HUDEP-2 (cell line): ENCODE data around the gene SUPT3H.
"Not testable (repeated sequence)": the region's sequence is repeated elsewhere in the genome, so short reads cannot be mapped to it uniquely, and the experiment has no call there.

ENCODE experiments used
- DNase-seq, 76 experiments: peaks; one replicate each; lab custom pipeline; 2025; ENCODE audit not compliant: unreplicated experiment in 76 of 76; lab: John Stamatoyannopoulos, UW

The SUPT3H gene

DNA sequence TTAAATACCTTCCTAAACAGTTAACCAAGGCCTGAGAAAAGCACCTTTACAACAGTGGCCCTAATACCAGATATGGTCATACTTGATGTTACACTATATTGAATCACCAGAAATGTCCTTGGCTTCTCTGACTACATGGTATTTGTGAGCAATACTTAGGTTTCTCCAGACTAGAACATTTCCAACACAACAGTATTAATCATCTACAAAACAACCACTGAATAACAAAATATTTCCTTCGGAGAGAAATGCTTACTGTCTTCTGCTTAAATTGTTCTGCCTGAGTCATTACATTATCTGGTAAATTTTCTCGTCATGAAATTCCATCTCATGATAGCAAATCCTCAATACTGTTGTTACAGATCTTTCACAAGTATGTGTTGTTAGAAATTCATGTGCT, 302.5 kb downstream of the SUPT3H start:
- no peak for DNase-seq

- DNase-seq, result no peak
These were observed 303.3 kb downstream of the SUPT3H start for GRCh38 chr6:45074439-45074838.

- DNase-seq, result no peak
These were observed 304.0 kb downstream of the SUPT3H start for GRCh38 chr6:45073771-45074170.

GRCh38 chr6:45072673-45073072, 305.1 kb downstream of the SUPT3H start:
- no peak for DNase-seq

- no peak for DNase-seq
These were observed 305.7 kb downstream of the SUPT3H start for GRCh38 chr6:45072016-45072415.

GRCh38 chr6:45069091-45069490, 308.6 kb downstream of the SUPT3H start:
- DNase-seq, result no peak

- not testable (repeated sequence) for DNase-seq
These were observed 310.3 kb downstream of the SUPT3H start for GRCh38 chr6:45067446-45067845.

- DNase-seq, result not testable (repeated sequence)
These were observed 315.1 kb downstream of the SUPT3H start for GRCh38 chr6:45062659-45063058.

DNA sequence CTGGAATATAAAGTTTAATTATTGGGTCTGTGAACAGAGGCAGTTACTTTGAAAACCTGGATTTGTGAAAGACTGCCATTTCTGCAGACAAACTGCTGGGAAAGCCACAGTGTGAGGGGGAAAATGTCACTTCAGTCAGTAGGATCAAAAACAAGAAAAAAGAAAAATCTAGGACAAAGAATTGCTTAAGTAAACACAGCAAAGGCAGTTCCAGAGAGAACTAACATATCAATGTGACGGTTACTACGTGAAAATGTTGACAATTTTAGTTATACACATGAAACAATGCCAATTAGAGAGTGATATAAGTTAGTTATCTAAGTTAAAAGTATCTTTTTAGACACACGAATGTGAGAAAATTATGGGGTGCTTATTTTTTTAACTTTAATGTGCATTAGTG, 320.0 kb downstream of the SUPT3H start:
- no peak for DNase-seq

DNA sequence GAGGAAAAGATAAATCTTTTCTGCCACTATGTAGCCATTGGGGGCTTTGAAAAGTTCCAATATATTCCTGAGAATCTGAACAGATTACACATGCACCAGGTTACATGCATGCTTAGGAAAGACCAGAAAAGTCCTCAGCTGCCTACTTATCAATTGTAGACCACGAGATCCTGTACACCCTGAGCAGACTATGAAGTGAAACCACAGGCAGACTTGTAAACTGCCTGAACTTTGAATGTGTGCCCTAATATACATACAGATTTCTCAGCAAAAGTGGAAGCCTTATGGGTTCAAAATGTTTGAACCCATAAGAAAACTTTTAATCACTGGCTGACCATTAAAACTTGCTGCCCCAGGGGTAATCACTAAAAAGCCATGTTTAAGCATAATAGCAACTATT, 323.1 kb downstream of the SUPT3H start:
- no peak for DNase-seq

GRCh38 chr6:45052325-45052724, 325.4 kb downstream of the SUPT3H start:
- DNase-seq, result no peak

GRCh38 chr6:45049188-45049843, 328.4 kb downstream of the SUPT3H start:
- DNase-seq, result peak in 12 of 76 experiments; percentile 4 to 42 (median 23)

GRCh38 chr6:45047573-45047972, 330.2 kb downstream of the SUPT3H start:
- no peak for DNase-seq

GRCh38 chr6:45045253-45045601, 332.5 kb downstream of the SUPT3H start:
- DNase-seq, result no peak

DNA sequence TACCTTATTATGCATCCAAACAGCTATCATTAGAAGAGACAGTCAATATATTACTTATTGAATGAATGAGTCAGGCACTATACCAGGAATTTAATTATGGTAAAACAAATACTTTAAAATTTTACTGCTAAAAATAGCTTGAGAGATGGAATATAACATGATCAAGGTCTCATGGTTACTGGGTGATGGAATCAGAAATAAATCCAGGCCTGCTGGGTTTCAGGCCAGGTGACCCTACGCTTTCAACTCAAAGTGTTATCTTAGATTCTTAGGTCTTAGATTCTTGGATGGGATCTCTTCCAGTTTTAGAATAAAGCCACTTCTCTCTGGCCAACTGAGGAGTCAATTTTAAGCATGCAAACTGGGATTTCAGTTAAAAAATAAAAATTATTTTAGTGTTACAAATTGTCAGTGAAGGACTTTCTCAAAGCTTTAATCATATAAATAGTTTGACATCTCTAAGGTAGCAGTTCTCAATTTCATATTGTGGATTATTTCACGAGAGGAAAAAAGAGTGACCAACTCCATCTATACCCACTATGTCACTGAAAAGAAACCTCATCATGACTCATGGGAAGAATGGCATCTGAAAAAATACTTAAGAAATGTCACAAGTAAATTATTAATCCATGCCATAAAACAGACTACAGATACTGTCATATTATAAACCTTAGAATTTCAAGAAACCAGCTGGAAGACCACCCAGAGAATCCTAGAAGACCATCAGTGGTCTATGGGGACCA, 333.1 kb downstream of the SUPT3H start:
- no peak for DNase-seq

DNA sequence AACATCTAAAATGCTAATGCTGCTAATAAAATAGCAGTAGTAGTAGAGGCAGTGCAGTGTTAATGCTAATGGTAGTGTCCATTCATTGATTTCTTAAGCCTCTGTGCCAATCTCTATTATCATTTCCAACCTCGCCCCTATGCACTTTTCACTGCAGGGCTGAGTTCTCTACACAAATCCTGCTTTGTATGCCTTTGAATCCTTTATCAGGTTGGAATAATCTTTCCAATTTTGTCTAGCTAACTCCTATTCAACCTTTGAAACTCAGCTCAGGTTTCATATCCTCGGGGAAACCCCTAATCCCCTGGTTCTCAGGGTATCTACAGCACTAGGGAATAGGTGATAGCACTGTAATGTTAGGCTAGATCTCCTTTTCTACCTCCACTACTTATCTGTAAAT, 333.6 kb downstream of the SUPT3H start:
- no peak for DNase-seq

- DNase-seq, result not testable (repeated sequence)
These were observed 335.1 kb downstream of the SUPT3H start for GRCh38 chr6:45042673-45043072.

DNA sequence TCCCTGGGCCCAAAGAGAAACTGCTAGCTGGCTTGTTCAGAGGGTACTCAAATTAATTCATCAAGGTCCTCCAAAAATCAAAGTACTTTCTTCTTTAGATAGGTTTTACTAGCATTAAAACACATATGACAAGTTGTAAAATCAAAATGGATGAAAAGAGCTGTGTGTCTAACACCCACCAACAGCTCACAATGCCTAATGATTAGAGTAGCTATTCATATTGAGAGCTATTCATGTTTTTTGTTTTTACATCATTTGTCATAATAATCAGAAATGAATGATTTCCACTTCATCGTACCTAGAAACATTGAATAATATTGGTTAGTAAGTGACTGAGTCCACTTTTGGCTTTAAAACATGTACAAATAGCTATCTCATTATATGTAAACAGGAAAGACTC, 339.5 kb downstream of the SUPT3H start:
- DNase-seq, result no peak

DNA sequence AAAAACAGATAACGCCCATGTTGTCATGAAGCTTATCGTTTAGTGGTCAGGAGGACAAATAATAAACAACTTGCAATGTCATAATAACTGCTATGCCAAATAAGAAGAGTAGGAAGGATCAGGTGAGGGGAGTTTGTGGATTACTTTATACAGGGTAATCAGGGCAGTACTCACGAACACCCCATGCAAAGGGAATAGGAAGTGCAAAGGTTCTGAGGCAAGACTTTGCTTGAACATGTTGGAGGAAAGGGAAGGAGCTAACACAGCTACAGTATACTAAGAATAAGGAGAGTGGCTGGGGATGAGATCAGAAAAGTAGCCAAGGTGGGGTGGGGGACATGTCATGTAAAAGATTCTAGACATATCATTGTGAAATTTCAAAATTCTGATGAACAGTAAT, 341.6 kb downstream of the SUPT3H start:
- DNase-seq, result no peak

DNA sequence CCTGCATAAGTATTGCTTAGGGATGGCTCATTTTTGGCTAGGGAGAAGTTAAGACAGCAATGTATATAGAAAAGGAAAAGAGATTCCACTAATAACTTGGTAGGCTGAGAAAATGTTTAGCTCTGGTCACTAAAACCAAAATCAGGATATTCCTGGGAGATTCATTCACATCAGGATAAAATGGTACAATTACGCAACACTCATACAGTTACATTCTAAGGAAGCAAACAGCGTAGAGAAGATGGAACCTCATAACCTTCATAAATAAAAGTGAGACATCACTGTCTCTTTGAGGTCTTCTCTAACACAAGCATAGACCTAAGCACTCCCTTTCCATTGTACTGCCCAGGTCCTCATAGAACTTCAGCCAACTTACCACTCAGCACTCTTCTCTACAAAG, 345.3 kb downstream of the SUPT3H start:
- DNase-seq, result no peak

DNA sequence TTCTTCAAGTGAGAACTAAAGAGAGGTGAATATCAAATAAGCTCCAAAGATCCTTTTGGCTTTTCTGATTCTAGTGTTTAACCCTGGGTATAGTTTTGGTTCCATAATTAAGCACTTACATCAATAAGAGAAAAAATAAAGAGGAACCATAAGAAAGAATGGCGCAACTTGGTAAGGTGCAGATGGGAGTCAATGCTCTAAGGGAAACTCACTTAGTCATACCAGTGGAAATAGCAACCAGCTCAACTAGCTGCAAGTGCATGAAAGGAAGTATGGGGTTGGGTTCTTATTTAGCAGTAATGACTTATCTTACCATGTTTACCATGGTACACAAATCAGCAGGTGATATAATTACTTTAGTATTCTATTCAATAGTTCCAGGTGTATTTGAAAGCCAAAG, 346.1 kb downstream of the SUPT3H start:
- DNase-seq, result no peak

GRCh38 chr6:45027126-45027525, 350.6 kb downstream of the SUPT3H start:
- no peak for DNase-seq
